HepG2 (cell line): ENCODE results near the gene DGKD. TPM values are rescaled to one million over a fixed set of nuclear protein-coding genes. Genes with fewer than 3 reads are reported as not detected.
A peak's percentile ranks its signal among the peaks of the same experiment; 100 is the strongest.

Source experiments
- ATAC-seq: fragments of 200-7000 bp; cut with Tn5 transposase; 3 replicates; pipeline ENCODE4 v1.9.1; 2020; ENCODE audit warnings: mild to moderate bottlenecking, moderate library complexity
- BruUV-seq: library from RNA; stranded (reverse); fragments of 400-500 nt; replicated peaks from 2 replicates; lab custom pipeline; 2021; lab: Mats Ljungman, UMichigan
- CTCF ChIA-PET: fragments of 300-600 bp; formaldehyde crosslinking; extraction: SDS; loops from one replicate; lab custom pipeline; 2021; ENCODE audit warnings: low total read pairs, inconsistent platforms, low intra/inter-chr PET ratio; lab: Yijun Ruan, JAX
- POLR2A ChIA-PET: fragments of 350-600 bp; sonication (Branson Sonifier 250); formaldehyde crosslinking; loops from one replicate; lab custom pipeline; 2020; ENCODE audit warnings: antibody characterized with exemption, inconsistent platforms; lab: Yijun Ruan, JAX
- DNase-seq: peaks from one replicate; pipeline ENCODE4 v3.0.0-alpha.2; 2015; ENCODE audit warnings: low spot score
- FAIRE-seq: peaks from 3 replicates; lab custom pipeline; 2011; peaks lifted over from hg19 to GRCh38; lab: Jason Lieb, UNC
- H2AFZ ChIP-seq: one replicate; pipeline ENCODE4 v1.6.1; 2011; ENCODE audit warnings: low read length, inconsistent platforms
- H3K27ac ChIP-seq: fragments of 300-600 bp; 3 replicates; pipeline ENCODE4 v1.8.0; 2011; ENCODE audit warnings: mixed run types, mild to moderate bottlenecking, mixed read lengths, low read length, inconsistent platforms; ENCODE audit not compliant: insufficient read depth; ENCODE audit errors: extremely low read length
- H3K27me3 ChIP-seq, 2 experiments: fragments of 200-600 bp in 1 of 2; 2 replicates in 1 of 2; 3 replicates in 1 of 2; pipeline versions ENCODE4 v1.6.0 to v1.8.0; 2011; ENCODE audit warnings: low read length in 2 of 2, mild to moderate bottlenecking in 2 of 2, moderate library complexity in 2 of 2, inconsistent platforms in 1 of 2; ENCODE audit not compliant: insufficient read depth in 2 of 2, control insufficient read depth in 1 of 2
- H3K36me3 ChIP-seq, 2 experiments: fragments of 200-600 bp in 1 of 2; replicated peaks in 1 of 2; 2 replicates in 1 of 2; 3 replicates in 1 of 2; pipeline versions ENCODE4 v1.5.1 to v1.8.0; 2011; ENCODE audit warnings: low read length in 2 of 2, inconsistent platforms in 1 of 2; ENCODE audit not compliant: insufficient read depth in 2 of 2, control insufficient read depth in 1 of 2
- H3K4me1 ChIP-seq: 2 replicates; pipeline ENCODE4 v1.5.1; 2012; ENCODE audit warnings: low read length, inconsistent platforms; ENCODE audit not compliant: insufficient read depth
- H3K4me2 ChIP-seq: 2 replicates; pipeline ENCODE4 v1.6.0; 2011; ENCODE audit warnings: low read depth, low read length, inconsistent platforms
- H3K4me3 ChIP-seq, 3 experiments: fragments of 200-600 bp in 1 of 3; sonication (generic), shearing (Covaris generic) in 1 of 3; replicated peaks in 1 of 3; 2 replicates each; pipeline ENCODE4 v1.5.1; 2011 to 2016; ENCODE audit warnings: low read length in 3 of 3, inconsistent platforms in 2 of 3, low read depth in 2 of 3, mild to moderate bottlenecking in 2 of 3, control low read depth in 1 of 3, mixed read lengths in 1 of 3; ENCODE audit not compliant: insufficient read depth in 1 of 3
- H3K79me2 ChIP-seq: one replicate; pipeline ENCODE4 v1.6.1; 2011; ENCODE audit warnings: low read length, inconsistent platforms; ENCODE audit not compliant: insufficient read depth
- H3K9ac ChIP-seq: 2 replicates; pipeline ENCODE4 v1.6.0; 2011; ENCODE audit warnings: mild to moderate bottlenecking, low read depth, low read length, inconsistent platforms; ENCODE audit not compliant: insufficient read depth
- H3K9me3 ChIP-seq: 2 replicates; pipeline ENCODE4 v1.5.1; 2012; ENCODE audit warnings: mild to moderate bottlenecking, low read length
- H4K20me1 ChIP-seq: 2 replicates; pipeline ENCODE4 v1.6.0; 2011; ENCODE audit warnings: inconsistent platforms, mild to moderate bottlenecking, low read length, moderate library complexity; ENCODE audit not compliant: insufficient read depth
- CENPBD1 ChIP-seq: sonication (generic); formaldehyde crosslinking; IDR thresholded peaks from 2 replicates; pipeline ENCODE4 v1.8.0; 2022; ENCODE audit warnings: missing genetic modification reagents, low read depth, mild to moderate bottlenecking, borderline replicate concordance
- HNF1B ChIP-seq: sonication (generic); formaldehyde crosslinking; IDR thresholded peaks from 2 replicates; pipeline ENCODE4 v1.5.1; 2020; ENCODE audit warnings: mild to moderate bottlenecking, moderate library complexity, missing genetic modification reagents
- MAFF ChIP-seq: IDR thresholded peaks from 2 replicates; pipeline ENCODE4 v1.6.1; 2011; ENCODE audit warnings: low read depth, low read length, improper control_type of control experiment
- MAFK ChIP-seq, 2 experiments: IDR thresholded peaks in 1 of 2; conservative IDR thresholded peaks in 1 of 2; 2 replicates each; pipeline ENCODE4 v1.6.1; 2011; ENCODE audit warnings: improper control_type of control experiment in 2 of 2, low read length in 2 of 2
- MIER2 ChIP-seq: IDR thresholded peaks from 2 replicates; pipeline ENCODE4 v1.6.1; 2016; ENCODE audit warnings: missing biosample characterization, missing genetic modification reagents
- NR3C1 ChIP-seq: sonication (generic); formaldehyde crosslinking; IDR thresholded peaks from 2 replicates; pipeline ENCODE4 v1.4.0; 2020; ENCODE audit warnings: missing genetic modification reagents
- PHF5A ChIP-seq: IDR thresholded peaks from one replicate; pipeline ENCODE4 v1.6.1; 2018; ENCODE audit warnings: low read depth, missing genetic modification reagents; ENCODE audit not compliant: unreplicated experiment
- SIX4 ChIP-seq: sonication (generic); formaldehyde crosslinking; IDR thresholded peaks from 2 replicates; pipeline ENCODE4 v1.4.0; 2020; ENCODE audit warnings: missing genetic modification reagents
- SMARCE1 ChIP-seq: fragments of 450-650 bp; IDR thresholded peaks from 2 replicates; pipeline ENCODE4 v1.6.1; 2017; ENCODE audit warnings: borderline replicate concordance
- YEATS2 ChIP-seq: sonication (generic); formaldehyde crosslinking; IDR thresholded peaks from 2 replicates; pipeline ENCODE4 v1.4.0; 2020; ENCODE audit warnings: missing genetic modification reagents, borderline replicate concordance
- ZBTB46 ChIP-seq: sonication (generic); formaldehyde crosslinking; IDR thresholded peaks from 2 replicates; pipeline ENCODE4 v1.4.0; 2020; ENCODE audit warnings: mild to moderate bottlenecking, missing genetic modification reagents, borderline replicate concordance
- ZNF34 ChIP-seq: sonication (generic); formaldehyde crosslinking; IDR thresholded peaks from 2 replicates; pipeline ENCODE4 v1.4.0; 2020; ENCODE audit warnings: mild to moderate bottlenecking, missing genetic modification reagents, borderline replicate concordance
- ZNF570 ChIP-seq: sonication (generic); formaldehyde crosslinking; IDR thresholded peaks from 2 replicates; pipeline ENCODE4 v1.4.0; 2020; ENCODE audit warnings: mild to moderate bottlenecking, missing genetic modification reagents, borderline replicate concordance
- ZNF878 ChIP-seq: sonication (generic); formaldehyde crosslinking; IDR thresholded peaks from 2 replicates; pipeline ENCODE4 v1.8.1; 2023; ENCODE audit warnings: mild to moderate bottlenecking, missing genetic modification reagents, moderate library complexity
- WGBS: methylation state at CpG from one replicate; pipeline ENCODE4 v1.1.6; 2017; ENCODE audit warnings: low lambda C conversion rate; 5-methylcytosine and 5-hydroxymethylcytosine counted together
- in situ Hi-C: cut with HindIII; loops from 2 replicates; pipeline ENCODE4 v1.10.0; 2017; ENCODE audit warnings: low pct_unique_long_range_greater_than_20kb; ENCODE audit not compliant: extremely low pct_ligation_motif_present
- intact Hi-C: fragments of 100-400 bp; cut with micrococcal nuclease; formaldehyde crosslinking; loops from one replicate; pipeline ENCODE4 v1.10.0; 2022; ENCODE audit not compliant: unreplicated experiment
- polyA plus RNA-seq, 8 experiments: library from polyadenylated mRNA; depleted of rRNA in 3 of 8; stranded (reverse) in 7 of 8; unstranded in 1 of 8; fragments of >200 nt; fragmentation: Illumina TruSeq in 4 of 8; extraction: Trizol in 4 of 8; gene quantifications; 2 replicates each; pipeline versions ENCODE4 v1.2.1 to v1.2.3, GENCODE V29; 2011 to 2016; ENCODE audit warnings: low read depth in 4 of 8, missing spikeins in 1 of 8, mixed read lengths in 1 of 8; ENCODE audit not compliant: insufficient read depth in 1 of 8
- total RNA-seq, 5 experiments: library from RNA; depleted of rRNA; stranded (reverse); fragments of >200 nt; fragmentation: Illumina TruSeq; extraction: Trizol; gene quantifications; 2 replicates each; pipeline ENCODE4 v1.2.3, GENCODE V29; 2016; ENCODE audit warnings: low read depth in 1 of 5

Gene DGKD
- total and polyA plus RNA-seq, 2 of the 13 experiments (the other 11 are each of a cell fraction or from before 2014, with no cell fraction given), result 24.5 to 33.2 TPM

GRCh38 chr2:233499928-233500327 is 145.6 kb downstream of the DGKD start:
- Histone ChIP-seq H2AFZ (no peak overlapping the region), H3K36me3 (peaks cover 4 to 34% of the 10 kb centered on the region in 2 experiments; a peak in 3 of 5 replicates), H3K4me3 (no peak overlapping the region), H3K27ac (no peak overlapping the region), H3K4me2 (no peak overlapping the region), H3K9ac (no peak overlapping the region), H3K79me2 (no peaks in the 10 kb centered on the region), H3K4me1 (no peaks in the 10 kb centered on the region), H3K27me3 (no peaks in the 10 kb centered on the region), H3K9me3 (peaks cover 19% of the 10 kb centered on the region), H4K20me1 (no peaks in the 10 kb centered on the region)
- 88% methylated on average over 2 of the region's 2 CpGs for WGBS
- ChIA-PET POLR2A (no interaction called here), CTCF (no interaction called here)
- in situ Hi-C loops, result no loop called here
- DNase-seq (no peak), ATAC-seq (no peak), FAIRE-seq (no peak)
- intact Hi-C loops, result no loop called here
- BruUV-seq, result no TSS peak
- TF ChIP-seq SMARCE1 (no peak), MAFF (0 out of 2 replicates have a peak, but pooled peaks have one; percentile 18), MAFK (conservative IDR thresholded peaks at IDR 0.05 in 1 of 2, IDR thresholded peaks at IDR 0.05 in 1 of 2; ENCODE audit: low read length in 2 of 2) (peak in 1 of 2 experiments; percentile 54; a peak in 1 of 4 replicates)

- ATAC-seq (no peak), DNase-seq (no peak), FAIRE-seq (no peak)
- Histone ChIP-seq H3K9ac (no peak overlapping the region), H3K4me2 (no peak overlapping the region), H3K27me3 (no peaks in the 10 kb centered on the region), H3K4me1 (no peaks in the 10 kb centered on the region), H2AFZ (no peak overlapping the region), H3K9me3 (peaks cover 19% of the 10 kb centered on the region), H3K36me3 (peaks cover 4 to 29% of the 10 kb centered on the region in 2 experiments; a peak in 3 of 5 replicates), H3K4me3 (no peak overlapping the region), H3K79me2 (no peaks in the 10 kb centered on the region), H3K27ac (no peak overlapping the region), H4K20me1 (no peaks in the 10 kb centered on the region)
- intact Hi-C loops (no loop called here), in situ Hi-C loops (no loop called here)
- WGBS, result 90% methylated on average over 3 of the region's 3 CpGs
- BruUV-seq, result no TSS peak
- ChIA-PET POLR2A (no interaction called here), CTCF (no interaction called here)
- TF ChIP-seq CENPBD1 (no peak), ZBTB46 (CRISPR knock-in tag) (no peak), YEATS2 (no peak), ZNF34 (CRISPR knock-in tag) (no peak), ZNF878 (no peak), SIX4 (CRISPR knock-in tag) (no peak), PHF5A (no peak), NR3C1 (CRISPR knock-in tag) (no peak), MIER2 (CRISPR knock-in tag) (no peak), ZNF570 (CRISPR knock-in tag) (no peak), HNF1B (no peak)
Observed at GRCh38 chr2:233501198-233502076, 147.1 kb downstream of the DGKD start.
